H1 (cell line): ENCODE measurements around the gene GGT6. TPM values are rescaled to one million over a fixed set of nuclear protein-coding genes. Genes with fewer than 3 reads are reported as not detected.

Experiments
- CTCF ChIA-PET: fragments of 300-600 bp; sonication (Branson Sonifier 250); formaldehyde crosslinking; loops from one replicate; lab custom pipeline; 2021; ENCODE audit not compliant: partially characterized antibody; lab: Charles Lee
- POLR2A ChIA-PET: fragments of 300-600 bp; sonication (Branson Sonifier 250); formaldehyde crosslinking; loops from one replicate; lab custom pipeline; 2021; ENCODE audit warnings: inconsistent platforms; ENCODE audit not compliant: partially characterized antibody; lab: Charles Lee
- DNase-seq, 2 experiments: peaks; one replicate each; pipeline versions ENCODE4 v3.0.0 to v3.0.0-alpha.2; 2010 to 2022; ENCODE audit warnings: low spot score in 2 of 2, low read depth in 1 of 2, mixed read lengths in 1 of 2
- FAIRE-seq: peaks from 2 replicates; lab custom pipeline; 2011; peaks lifted over from hg19 to GRCh38; lab: Jason Lieb, UNC
- H2AFZ ChIP-seq: 2 replicates; pipeline ENCODE4 v1.8.1; 2012; ENCODE audit warnings: low read length, inconsistent platforms
- H2AK5ac ChIP-seq: 2 replicates; pipeline ENCODE4 v1.6.1; 2013; ENCODE audit warnings: low read depth, low read length
- H2BK120ac ChIP-seq: replicated peaks from 2 replicates; pipeline ENCODE3; 2013; ENCODE audit warnings: low read depth, low read length, inconsistent platforms
- H2BK12ac ChIP-seq: 2 replicates; pipeline ENCODE4 v1.6.1; 2013; ENCODE audit warnings: low read depth, low read length
- H2BK15ac ChIP-seq: 2 replicates; pipeline ENCODE4 v1.6.1; 2013; ENCODE audit warnings: low read length
- H2BK20ac ChIP-seq: 2 replicates; pipeline ENCODE4 v1.6.1; 2013; ENCODE audit warnings: low read length
- H2BK5ac ChIP-seq: 2 replicates; pipeline ENCODE4 v1.6.1; 2013; ENCODE audit warnings: low read depth, low read length
- H3K14ac ChIP-seq: 2 replicates; pipeline ENCODE4 v1.6.1; 2013; ENCODE audit warnings: inconsistent platforms; ENCODE audit not compliant: insufficient read length
- H3K18ac ChIP-seq: 2 replicates; pipeline ENCODE4 v1.6.1; 2013; ENCODE audit warnings: low read length; ENCODE audit errors: extremely low read depth
- H3K23ac ChIP-seq: 2 replicates; pipeline ENCODE4 v1.6.1; 2013; ENCODE audit warnings: inconsistent platforms; ENCODE audit not compliant: insufficient read length
- H3K23me2 ChIP-seq: 2 replicates; pipeline ENCODE4 v1.6.1; 2013; ENCODE audit warnings: low read depth, low read length
- H3K27ac ChIP-seq: 2 replicates; pipeline ENCODE4 v1.6.1; 2011; ENCODE audit warnings: low read depth, low read length, inconsistent platforms
- H3K27me3 ChIP-seq, 4 experiments: replicated peaks in 1 of 4; 1 replicate in 1 of 4; 2 replicates in 3 of 4; pipeline versions ENCODE4 v1.6.1 to v1.8.1; 2011 to 2013; ENCODE audit warnings: low read length in 3 of 4, mild to moderate bottlenecking in 3 of 4, inconsistent platforms in 2 of 4, mixed read lengths in 2 of 4, moderate library complexity in 1 of 4; ENCODE audit not compliant: control insufficient read depth in 3 of 4, insufficient read depth in 3 of 4; ENCODE audit errors: extremely low read depth in 1 of 4
- H3K36me3 ChIP-seq, 4 experiments: 2 replicates each; pipeline versions ENCODE4 v1.6.1 to v1.8.1; 2011 to 2013; ENCODE audit warnings: mild to moderate bottlenecking in 4 of 4, low read length in 3 of 4, moderate library complexity in 2 of 4, control low read depth in 1 of 4, inconsistent platforms in 1 of 4; ENCODE audit not compliant: insufficient read depth in 4 of 4, control insufficient read depth in 2 of 4
- H3K4ac ChIP-seq: replicated peaks from 2 replicates; pipeline ENCODE3; 2013; ENCODE audit warnings: low read length, low read depth, mixed read lengths, inconsistent platforms; ENCODE audit not compliant: insufficient read length
- H3K4me1 ChIP-seq, 4 experiments: replicated peaks in 1 of 4; 1 replicate in 1 of 4; 2 replicates in 3 of 4; pipeline versions ENCODE4 v1.6.1 to v1.8.1; 2011 to 2013; ENCODE audit warnings: low read length in 3 of 4, inconsistent platforms in 2 of 4, mixed read lengths in 1 of 4; ENCODE audit not compliant: insufficient read depth in 4 of 4, control insufficient read depth in 3 of 4
- H3K4me2 ChIP-seq, 2 experiments: 2 replicates each; pipeline versions ENCODE4 v1.6.1 to v1.8.1; 2011 to 2013; ENCODE audit warnings: low read depth in 2 of 2, low read length in 2 of 2, control low read depth in 1 of 2, inconsistent platforms in 1 of 2, mild to moderate bottlenecking in 1 of 2; ENCODE audit not compliant: insufficient read depth in 1 of 2
- H3K4me3 ChIP-seq, 4 experiments: fragments of 200-600, 300-600 bp in 1 of 4; sonication (generic), shearing (Covaris generic), sonication (Bioruptor Twin) in 1 of 4; 2 replicates each; pipeline versions ENCODE4 v1.5.1 to v1.8.1; 2011 to 2016; ENCODE audit warnings: low read length in 4 of 4, low read depth in 3 of 4, control low read depth in 2 of 4, inconsistent platforms in 2 of 4, mild to moderate bottlenecking in 2 of 4, mixed read lengths in 1 of 4, moderate library complexity in 1 of 4; ENCODE audit not compliant: insufficient read depth in 2 of 4; ENCODE audit errors: extremely low read depth in 1 of 4
- H3K56ac ChIP-seq: replicated peaks from 2 replicates; pipeline ENCODE3; 2013; ENCODE audit warnings: low read depth, mild to moderate bottlenecking, mixed read lengths, low read length, inconsistent platforms; ENCODE audit not compliant: insufficient read length
- H3K79me1 ChIP-seq: 2 replicates; pipeline ENCODE4 v1.6.1; 2013; ENCODE audit warnings: low read depth, low read length, control low read depth
- H3K79me2 ChIP-seq, 2 experiments: 2 replicates each; pipeline versions ENCODE4 v1.6.1 to v1.8.1; 2012 to 2013; ENCODE audit warnings: low read length in 2 of 2, mild to moderate bottlenecking in 2 of 2, inconsistent platforms in 1 of 2; ENCODE audit not compliant: insufficient read depth in 2 of 2, control insufficient read depth in 1 of 2
- H3K9ac ChIP-seq, 4 experiments: replicated peaks in 1 of 4; 1 replicate in 1 of 4; 2 replicates in 3 of 4; pipeline versions ENCODE4 v1.6.1 to v1.8.1; 2011 to 2013; ENCODE audit warnings: low read depth in 3 of 4, low read length in 3 of 4, control low read depth in 2 of 4, mild to moderate bottlenecking in 2 of 4, moderate library complexity in 2 of 4, inconsistent platforms in 1 of 4; ENCODE audit errors: extremely low read depth in 1 of 4
- H3K9me3 ChIP-seq, 2 experiments: 2 replicates each; pipeline versions ENCODE4 v1.6.1 to v1.8.1; 2012 to 2013; ENCODE audit warnings: mild to moderate bottlenecking in 2 of 2, moderate library complexity in 2 of 2, control low read depth in 1 of 2, inconsistent platforms in 1 of 2, low read depth in 1 of 2, low read length in 1 of 2, mixed read lengths in 1 of 2; ENCODE audit not compliant: insufficient read depth in 2 of 2
- H4K20me1 ChIP-seq, 2 experiments: replicated peaks in 1 of 2; 2 replicates each; pipeline versions ENCODE3 to v1.8.1; 2011 to 2013; ENCODE audit warnings: inconsistent platforms in 2 of 2, low read length in 2 of 2, mild to moderate bottlenecking in 1 of 2; ENCODE audit not compliant: insufficient read depth in 2 of 2, control insufficient read depth in 1 of 2
- H4K5ac ChIP-seq: 2 replicates; pipeline ENCODE4 v1.6.1; 2013; ENCODE audit warnings: low read length, low read depth, mixed read lengths, inconsistent platforms; ENCODE audit not compliant: insufficient read length
- H4K8ac ChIP-seq: 2 replicates; pipeline ENCODE4 v1.8.0; 2013; ENCODE audit warnings: mild to moderate bottlenecking, moderate library complexity, low read length, inconsistent platforms; ENCODE audit not compliant: insufficient read depth; ENCODE audit errors: extremely low read depth
- H4K91ac ChIP-seq: replicated peaks from 2 replicates; pipeline ENCODE3; 2013; ENCODE audit warnings: low read length, mixed read lengths, inconsistent platforms; ENCODE audit not compliant: insufficient read length
- MAX ChIP-seq: IDR thresholded peaks from 2 replicates; pipeline ENCODE4 v1.6.1; 2012; ENCODE audit warnings: inconsistent platforms
- WGBS, 2 experiments: shearing (Covaris generic) in 1 of 2; methylation state at CpG; one replicate each; pipeline versions ENCODE4 v1.1.6 to v1.1.7; 2013 to 2015; ENCODE audit warnings: low lambda C conversion rate in 2 of 2, mixed read lengths in 2 of 2, inconsistent platforms in 1 of 2, low coverage in 1 of 2, missing lambda C conversion rate in 1 of 2; ENCODE audit not compliant: insufficient replicate concordance in 2 of 2, insufficient coverage in 1 of 2, insufficient read length in 1 of 2; ENCODE audit errors: extremely low coverage in 1 of 2, missing lambda C conversion rate in 1 of 2; 5-methylcytosine and 5-hydroxymethylcytosine counted together
- polyA plus RNA-seq, 7 experiments: library from polyadenylated mRNA; depleted of rRNA in 3 of 7; stranded (reverse) in 5 of 7; unstranded in 2 of 7; fragments of >200 nt in 5 of 7; fragments of 200-250 nt in 2 of 7; gene quantifications; 1 replicate in 5 of 7; 2 replicates in 1 of 7; 4 replicates in 1 of 7; pipeline versions ENCODE4 v1.2.1 to v1.2.3, GENCODE V29; 2011 to 2013; ENCODE audit warnings: missing spikeins in 2 of 7, mixed read lengths in 2 of 7
- total RNA-seq: library from RNA; stranded (reverse); fragmentation: NEBNext Ultra II Directional; extraction: Animal tissue kit (Norgen Biotek cat#: 25700); gene quantifications from 2 replicates; pipeline ENCODE4 v1.2.1, GENCODE V29; 2021

GGT6 gene
- total and polyA plus RNA-seq, 2 of the 8 experiments (the other 6 are each of a cell fraction or from before 2014, with no cell fraction given), result 0.18 TPM; not detected in 1

- H4K8ac ChIP-seq, result no peak overlapping the region
- peaks cover 10% of the 10 kb centered on the region; the same call in 1 of the 2 replicates for H3K23me2 ChIP-seq
- CTCF ChIA-PET, result interaction anchor here (0.7 to 4.2 kb wide), 6 partner anchors 9 to 637 kb away, joined by 3 to 39 read pairs (median 4); no protein-coding TSS in a partner anchor
- FAIRE-seq (no peak), DNase-seq (no peak)
- H2BK5ac ChIP-seq, result no peak overlapping the region
- POLR2A ChIA-PET, result interaction anchor here (0.7 to 1.6 kb wide), 5 partner anchors 10 to 339 kb away, joined by 3 to 6 read pairs (median 5); no protein-coding TSS in a partner anchor
- no peaks in the 10 kb centered on the region for H3K79me2 ChIP-seq
- H3K9ac ChIP-seq, result no peak overlapping the region
- no peaks in the 10 kb centered on the region for H3K36me3 ChIP-seq
- peaks cover 0 to 1% of the 10 kb centered on the region in 2 experiments for H4K20me1 ChIP-seq
- 0 out of 2 replicates have a peak overlapping the region, but pooled peaks have one; percentile 13 for H2AK5ac ChIP-seq
- WGBS, 2 experiments, result 81% methylated on average over 9 of the region's 9 CpGs; no CpG with 5 or more reads in 1 of the 2 experiments
- no peak overlapping the region for H4K5ac ChIP-seq
- no peaks in the 10 kb centered on the region for H3K9me3 ChIP-seq
- H2BK120ac ChIP-seq, result no peak overlapping the region
- H3K4ac ChIP-seq, result no peak overlapping the region
- H3K27ac ChIP-seq, result no peak overlapping the region
- TF ChIP-seq MAX, result no peak
- TF ChIP-seq, all 59 proteins: peak for 0
- Histone ChIP-seq H3K4me1 (peaks cover 0 to 22% (median 13%) of the 10 kb centered on the region in 4 experiments; a peak in 6 of 7 replicates), H2AFZ (no peak overlapping the region), H2BK20ac (no peak overlapping the region), H4K91ac (no peak overlapping the region), H3K79me1 (no peaks in the 10 kb centered on the region), H2BK15ac (no peak overlapping the region; the same call in 1 of the 2 replicates), H3K56ac (no peak overlapping the region), H3K23ac (no peak overlapping the region), H3K14ac (no peak overlapping the region), H3K27me3 (peaks cover 8 to 45% (median 38%) of the 10 kb centered on the region in 4 experiments), H3K18ac (no peak overlapping the region), H3K4me3 (no peak overlapping the region), H3K4me2 (peak overlapping the region in 1 of 2 experiments; percentile 88; a peak in 1 of 4 replicates), H2BK12ac (no peak overlapping the region)
These were observed 25.7 kb upstream of the GGT6 start for GRCh38 chr17:4586043-4586442.
